ENCODE results near the gene DENND1A.

Gene DENND1A

DNA sequence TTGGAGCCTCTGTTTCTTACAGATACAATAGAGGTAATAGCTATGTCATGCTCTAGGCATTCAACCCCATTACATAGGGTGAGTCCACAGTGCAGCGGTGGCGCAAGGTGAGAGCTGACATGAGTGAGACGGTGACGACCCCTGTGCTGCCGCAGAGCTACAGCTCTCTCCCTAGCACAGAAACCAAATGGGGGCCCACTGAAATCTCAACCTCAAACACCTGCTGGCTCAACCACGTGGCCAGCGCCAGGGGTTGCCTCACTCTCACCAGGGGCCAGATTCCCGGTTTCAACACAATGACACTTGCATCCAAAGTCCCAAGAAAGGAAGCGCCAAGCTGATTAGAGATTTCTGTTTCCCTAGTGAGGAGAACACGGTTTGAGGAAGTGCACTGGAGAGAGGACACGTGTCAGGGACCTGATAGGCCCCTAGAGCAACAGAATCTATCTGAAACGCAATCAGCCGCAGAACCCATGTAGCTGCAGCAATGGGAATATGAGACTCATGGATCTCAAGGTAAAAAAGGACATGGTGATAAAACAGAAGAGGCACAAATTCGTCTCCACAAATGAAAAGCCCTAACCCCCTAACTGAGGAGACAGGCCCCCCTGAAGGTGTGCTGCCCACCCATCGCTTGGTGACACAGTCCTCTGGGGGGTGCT, 459.7 kb downstream of the DENND1A start:
- TF ChIP-seq ZNF274 (IDR thresholded peaks at IDR 0.05; ENCODE audit: low read depth, low read length) = no peak
- H3K4me3 ChIP-seq (ENCODE audit: low read length) = no peak overlapping the region

GRCh38 chr9:123469282-123469681, 460.6 kb downstream of the DENND1A start:
- TF ChIP-seq ZNF274 (IDR thresholded peaks at IDR 0.05; ENCODE audit: low read depth, low read length) = no peak
- H3K4me3 ChIP-seq (ENCODE audit: low read length) = no peak overlapping the region

GRCh38 chr9:123468541-123468940, 461.4 kb downstream of the DENND1A start:
- H3K4me3 ChIP-seq (ENCODE audit: low read length) = no peak overlapping the region
- TF ChIP-seq ZNF274 (IDR thresholded peaks at IDR 0.05; ENCODE audit: low read depth, low read length) = no peak

- H3K4me3 ChIP-seq (ENCODE audit: low read length) = no peak overlapping the region
- TF ChIP-seq ZNF274 (IDR thresholded peaks at IDR 0.05; ENCODE audit: low read depth, low read length) = no peak
Observed at GRCh38 chr9:123465304-123465703, 464.6 kb downstream of the DENND1A start.

DNA sequence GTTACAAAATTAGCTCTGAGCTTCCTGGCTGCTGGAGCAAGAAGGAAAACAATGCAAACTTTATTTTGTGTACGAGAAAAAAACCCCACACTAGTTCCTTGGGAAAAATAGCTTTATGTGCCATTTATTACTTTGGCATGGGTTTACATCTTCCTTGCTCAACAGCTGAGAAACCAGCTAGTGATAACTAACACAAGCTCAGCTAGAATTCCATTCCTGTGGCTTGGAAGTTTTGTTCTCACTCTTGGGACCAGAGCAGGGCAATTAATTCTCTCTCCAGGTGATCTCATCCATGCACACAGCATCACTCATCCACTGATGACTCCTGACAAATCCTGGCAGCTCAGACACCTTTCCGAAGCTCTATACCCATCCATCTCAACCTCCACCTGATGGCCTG, 469.8 kb downstream of the DENND1A start:
- H3K4me3 ChIP-seq (ENCODE audit: low read length) = no peak overlapping the region
- no peak for TF ChIP-seq ZNF274 (IDR thresholded peaks at IDR 0.05; ENCODE audit: low read depth, low read length)

- no peak overlapping the region for H3K4me3 ChIP-seq (ENCODE audit: low read length)
- TF ChIP-seq ZNF274 (IDR thresholded peaks at IDR 0.05; ENCODE audit: low read depth, low read length) = no peak
Observed at GRCh38 chr9:123457583-123457982, 472.3 kb downstream of the DENND1A start.

- no peak overlapping the region for H3K4me3 ChIP-seq (ENCODE audit: low read length)
- no peak for TF ChIP-seq ZNF274 (IDR thresholded peaks at IDR 0.05; ENCODE audit: low read depth, low read length)
Observed at GRCh38 chr9:123456011-123456410, 473.9 kb downstream of the DENND1A start.

DNA sequence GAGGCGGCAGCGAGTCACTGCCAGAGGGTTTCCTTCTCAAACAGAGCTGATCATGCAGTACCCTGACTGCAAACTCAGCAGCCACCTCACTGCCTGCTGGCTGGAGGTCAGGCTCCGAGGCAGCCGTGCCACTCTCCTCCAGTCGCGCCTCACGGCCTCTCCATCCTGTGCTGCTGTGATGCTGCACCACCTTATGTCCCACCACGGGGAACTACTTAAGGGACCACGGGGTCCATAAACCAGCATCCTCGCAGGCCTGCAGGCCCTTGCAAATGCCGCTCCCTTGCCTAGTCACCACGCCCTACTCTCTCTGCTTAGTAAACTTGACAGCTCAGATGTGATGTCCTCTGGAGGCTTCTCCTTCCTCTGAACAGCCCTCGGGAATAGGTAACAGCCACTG, 474.7 kb downstream of the DENND1A start:
- TF ChIP-seq ZNF274 (IDR thresholded peaks at IDR 0.05; ENCODE audit: low read depth, low read length) = no peak
- no peak overlapping the region for H3K4me3 ChIP-seq (ENCODE audit: low read length)

DNA sequence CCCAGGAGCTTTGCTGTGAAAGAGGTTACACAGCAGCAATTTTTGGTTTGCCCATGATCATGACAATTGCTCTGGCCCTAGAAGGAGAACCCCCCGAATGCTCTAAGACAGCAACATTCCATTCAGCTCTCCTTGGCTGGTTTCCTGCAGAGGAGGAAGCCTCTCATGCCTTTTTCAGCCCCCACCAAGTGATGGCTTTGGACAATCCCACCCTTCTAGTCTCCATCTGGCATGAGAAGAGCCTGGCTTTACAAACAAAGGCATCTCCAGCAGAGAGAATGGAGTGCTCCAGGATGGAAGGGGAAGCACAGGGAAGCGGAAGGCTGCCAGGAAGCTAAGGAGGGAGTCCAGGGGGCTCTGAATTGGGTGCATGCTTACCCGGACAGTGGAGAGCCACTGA, 475.6 kb downstream of the DENND1A start:
- H3K4me3 ChIP-seq (ENCODE audit: low read length) = no peak overlapping the region
- no peak for TF ChIP-seq ZNF274 (IDR thresholded peaks at IDR 0.05; ENCODE audit: low read depth, low read length)

- H3K4me3 ChIP-seq (ENCODE audit: low read length) = no peak overlapping the region
- no peak for TF ChIP-seq ZNF274 (IDR thresholded peaks at IDR 0.05; ENCODE audit: low read depth, low read length)
Observed at GRCh38 chr9:123453831-123454321, 476.1 kb downstream of the DENND1A start.

DNA sequence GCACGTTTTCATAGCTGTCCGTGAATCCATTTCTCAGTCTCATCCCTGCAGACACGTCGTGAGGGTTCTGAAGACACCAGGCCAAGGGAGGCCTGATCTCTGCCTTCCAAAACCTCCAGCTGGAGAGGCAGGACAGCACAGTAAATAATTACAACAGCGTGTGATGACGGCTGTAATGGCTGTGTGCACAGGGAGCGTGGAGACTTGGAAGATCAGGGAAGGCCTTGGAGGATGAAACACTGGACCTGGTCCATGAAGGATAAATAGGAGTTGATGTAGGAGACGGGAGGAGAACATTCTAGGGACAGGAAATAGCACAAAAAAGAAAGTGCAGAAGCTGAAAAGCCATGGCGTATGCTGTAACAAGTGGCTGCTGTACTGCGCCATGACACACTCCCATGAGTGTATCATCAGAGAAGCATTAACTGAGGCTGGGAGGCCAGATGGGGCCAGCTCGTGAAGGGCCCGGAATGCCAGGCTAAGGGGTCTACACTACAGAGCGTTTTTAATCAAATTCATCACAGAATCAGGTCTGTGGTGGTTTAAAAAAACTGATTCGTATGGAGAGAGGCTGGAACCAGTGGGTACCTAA, 476.8 kb downstream of the DENND1A start:
- H3K4me3 ChIP-seq (ENCODE audit: low read length) = no peak overlapping the region
- no peak for TF ChIP-seq ZNF274 (IDR thresholded peaks at IDR 0.05; ENCODE audit: low read depth, low read length)

DNA sequence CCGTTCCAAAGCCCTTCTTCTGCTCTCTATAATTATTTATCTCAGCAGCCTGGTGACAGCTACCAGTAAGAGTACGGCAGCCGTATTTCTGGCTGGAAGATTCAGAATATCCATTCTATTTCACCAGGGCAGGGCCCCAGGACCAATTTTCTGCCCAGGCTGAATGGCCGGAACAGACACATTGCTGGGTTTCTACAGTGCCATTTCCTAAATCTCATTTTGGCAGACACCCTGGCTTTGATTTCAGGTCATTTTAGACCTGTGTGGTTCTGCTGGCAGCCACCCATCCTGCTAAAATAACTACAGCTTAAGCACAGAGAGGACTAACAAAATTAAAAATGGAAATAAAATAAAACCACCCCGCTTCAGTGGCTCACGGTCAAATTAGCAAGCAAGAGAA, 478.9 kb downstream of the DENND1A start:
- no peak for TF ChIP-seq ZNF274 (IDR thresholded peaks at IDR 0.05; ENCODE audit: low read depth, low read length)
- H3K4me3 ChIP-seq (ENCODE audit: low read length) = no peak overlapping the region

DNA sequence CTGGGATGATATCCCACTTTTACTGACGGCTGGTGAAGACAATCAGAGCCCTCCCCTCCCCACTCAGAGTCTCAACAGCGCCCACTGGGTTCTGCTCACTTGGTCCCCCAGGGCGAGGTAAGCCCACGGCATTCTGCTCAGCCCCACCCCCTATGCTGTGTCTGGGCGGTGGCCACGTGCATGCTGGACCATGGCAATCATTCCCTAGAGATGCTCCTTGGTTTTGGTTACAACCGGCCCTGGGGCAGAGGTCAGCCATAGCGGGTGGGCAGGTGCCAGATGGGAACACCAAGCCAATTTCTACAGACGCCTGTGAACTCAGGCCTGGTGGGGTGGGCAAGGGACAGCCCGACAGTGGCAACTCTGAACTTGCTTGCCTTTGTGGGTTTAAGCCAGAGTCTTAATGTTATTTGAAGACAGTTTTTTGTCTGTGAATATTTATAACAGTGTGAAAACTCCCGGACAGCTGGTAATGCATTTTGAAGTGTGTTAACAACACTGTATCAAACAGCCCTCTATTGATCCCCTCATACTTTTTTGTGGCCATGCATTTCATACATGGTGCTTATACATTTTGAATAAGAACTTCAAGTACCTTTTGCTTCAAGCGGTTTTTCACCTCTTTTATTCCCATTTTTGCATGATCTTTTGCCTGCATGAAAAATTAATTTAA, 479.7 kb downstream of the DENND1A start:
- no peak overlapping the region for H3K4me3 ChIP-seq (ENCODE audit: low read length)
- TF ChIP-seq ZNF274 (IDR thresholded peaks at IDR 0.05; ENCODE audit: low read depth, low read length) = no peak

GRCh38 chr9:123447934-123448646, 481.8 kb downstream of the DENND1A start:
- H3K4me3 ChIP-seq (ENCODE audit: low read length) = no peak overlapping the region
- TF ChIP-seq ZNF274 (IDR thresholded peaks at IDR 0.05; ENCODE audit: low read depth, low read length) = no peak
